Coronary artery (tissue), 2 donors: ENCODE results near the gene DHRSX.
"Not testable (repeated sequence)": the region's sequence is repeated elsewhere in the genome, so short reads cannot be mapped to it uniquely, and the experiment has no call there.

Experiments
- DNase-seq: peaks from one replicate; pipeline ENCODE4 v3.0.0-alpha.2; 2017; ENCODE audit warnings: low spot score
- H3K27ac ChIP-seq, 2 donors: fragments of 200-600 bp; sonication (generic); one replicate each; pipeline ENCODE4 v1.5.1; 2016 to 2019
- H3K4me3 ChIP-seq: fragments of 200-600 bp; sonication (generic); 2 replicates; pipeline ENCODE4 v1.5.1; 2016; ENCODE audit warnings: mild to moderate bottlenecking, moderate library complexity
- TF ChIP-seq, protein P1 (sequence below): fragments of 200-600 bp; sonication (generic); IDR thresholded peaks from one replicate; pipeline ENCODE4 v1.5.1; 2019; ENCODE audit warnings: antibody characterized with exemption

DHRSX gene

DNA sequence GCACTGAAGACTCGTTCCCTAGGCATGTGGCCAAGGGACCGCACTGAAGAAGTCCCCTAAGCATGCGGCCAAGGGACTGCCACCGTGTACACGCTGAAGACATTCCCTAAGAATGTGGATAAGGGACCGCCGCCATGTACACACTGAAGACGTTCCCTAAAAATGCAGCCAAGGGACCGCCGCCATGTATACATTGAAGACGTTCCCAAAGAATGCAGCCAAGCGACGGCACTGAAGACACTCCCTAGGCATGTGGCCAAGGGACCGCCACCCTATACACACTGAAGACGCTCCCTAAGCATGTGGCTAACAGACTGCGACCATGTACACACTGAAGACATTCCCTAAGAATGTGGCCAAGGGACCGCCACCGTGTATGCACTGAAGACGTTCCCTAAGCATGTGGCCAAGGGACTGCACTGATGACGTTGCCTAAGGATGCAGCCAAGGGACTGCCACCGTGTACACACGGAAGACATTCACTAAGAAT is 31.5 kb downstream of the DHRSX start:
- Histone ChIP-seq H3K27ac (no peak overlapping the region), H3K4me3 (no peak overlapping the region)
- no peak for DNase-seq
- TF ChIP-seq, protein P1, sequence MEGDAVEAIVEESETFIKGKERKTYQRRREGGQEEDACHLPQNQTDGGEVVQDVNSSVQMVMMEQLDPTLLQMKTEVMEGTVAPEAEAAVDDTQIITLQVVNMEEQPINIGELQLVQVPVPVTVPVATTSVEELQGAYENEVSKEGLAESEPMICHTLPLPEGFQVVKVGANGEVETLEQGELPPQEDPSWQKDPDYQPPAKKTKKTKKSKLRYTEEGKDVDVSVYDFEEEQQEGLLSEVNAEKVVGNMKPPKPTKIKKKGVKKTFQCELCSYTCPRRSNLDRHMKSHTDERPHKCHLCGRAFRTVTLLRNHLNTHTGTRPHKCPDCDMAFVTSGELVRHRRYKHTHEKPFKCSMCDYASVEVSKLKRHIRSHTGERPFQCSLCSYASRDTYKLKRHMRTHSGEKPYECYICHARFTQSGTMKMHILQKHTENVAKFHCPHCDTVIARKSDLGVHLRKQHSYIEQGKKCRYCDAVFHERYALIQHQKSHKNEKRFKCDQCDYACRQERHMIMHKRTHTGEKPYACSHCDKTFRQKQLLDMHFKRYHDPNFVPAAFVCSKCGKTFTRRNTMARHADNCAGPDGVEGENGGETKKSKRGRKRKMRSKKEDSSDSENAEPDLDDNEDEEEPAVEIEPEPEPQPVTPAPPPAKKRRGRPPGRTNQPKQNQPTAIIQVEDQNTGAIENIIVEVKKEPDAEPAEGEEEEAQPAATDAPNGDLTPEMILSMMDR: no peak

DNA sequence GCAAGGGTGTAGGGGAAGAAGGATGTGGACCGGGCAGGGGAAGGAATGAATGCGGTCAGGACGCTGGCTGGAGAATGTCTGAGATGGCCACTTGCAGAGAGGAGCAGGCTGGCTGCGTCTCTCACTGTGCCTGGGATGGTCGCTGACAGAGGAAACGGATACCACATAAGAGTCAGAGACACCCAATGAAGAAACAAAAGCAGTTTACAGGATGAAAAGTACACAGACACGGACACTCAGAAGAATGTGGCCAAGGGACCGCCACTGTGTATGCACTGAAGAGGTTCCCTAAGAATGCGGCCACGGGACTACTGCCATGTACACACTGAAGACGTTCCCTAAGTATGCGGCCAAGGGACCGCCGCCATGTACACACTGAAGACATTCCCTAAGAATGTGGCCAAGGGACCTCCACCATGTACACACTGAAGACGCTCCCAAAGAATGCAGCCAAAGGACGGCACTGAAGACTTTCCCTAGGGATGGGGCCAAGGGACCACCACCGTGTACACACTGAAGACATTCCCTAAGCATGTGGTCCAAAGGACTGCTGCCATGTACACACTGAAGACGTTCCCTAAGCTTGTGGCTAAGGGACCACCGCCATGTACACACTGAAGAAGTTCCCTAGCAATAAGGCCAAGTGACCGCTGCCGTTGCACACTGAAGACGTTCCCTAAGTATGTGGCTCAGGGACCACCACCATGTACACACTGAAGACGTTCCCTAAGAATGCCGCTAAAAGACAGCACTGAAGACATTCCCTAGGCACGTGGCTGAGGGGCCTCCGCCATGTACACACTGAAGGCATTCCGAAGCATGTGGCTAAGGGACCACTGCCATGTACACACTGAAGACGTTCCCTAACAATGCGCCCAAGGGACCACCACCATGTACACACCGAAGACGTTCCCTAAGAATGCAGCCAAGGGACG is 32.2 kb downstream of the DHRSX start:
- DNase-seq: no peak
- Histone ChIP-seq H3K4me3 (no peak overlapping the region), H3K27ac (no peak overlapping the region)
- TF ChIP-seq, protein P1: no peak

DNA sequence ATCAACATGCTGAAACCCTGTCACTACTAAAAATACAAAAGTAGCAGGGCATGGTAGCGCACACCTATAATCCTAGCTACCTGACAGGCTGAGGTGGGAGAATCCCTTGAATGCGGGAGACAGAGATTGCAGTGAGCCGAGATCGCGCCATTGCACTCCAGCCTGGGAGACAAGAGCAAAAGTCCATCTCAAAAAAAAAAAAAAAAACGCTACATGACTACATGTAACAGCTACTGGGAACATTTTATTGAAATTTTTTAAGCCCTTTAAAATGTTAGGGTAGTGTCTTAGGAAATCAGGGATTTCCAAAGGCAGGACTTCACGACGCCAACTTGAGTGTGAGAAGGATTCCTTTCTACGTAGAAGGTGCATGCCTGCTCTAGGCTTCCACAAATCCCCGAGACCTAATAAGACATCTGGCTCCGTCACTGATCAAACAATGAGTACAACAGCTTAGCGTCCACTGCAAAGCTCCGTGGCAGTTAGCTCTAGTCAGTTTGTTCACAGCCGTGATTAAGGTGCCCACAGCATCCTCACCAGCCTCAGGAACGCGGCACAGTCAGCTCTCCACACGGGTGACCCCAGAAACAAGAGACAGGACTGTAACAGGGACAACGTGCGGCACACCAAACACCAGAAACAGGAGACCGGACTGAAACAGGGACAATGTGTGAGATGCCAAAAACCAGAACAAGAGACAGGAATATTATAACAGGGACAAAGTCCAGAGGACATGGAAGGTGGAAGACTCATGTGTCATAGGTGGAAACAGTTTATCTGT is 33.7 kb downstream of the DHRSX start:
- no peak overlapping the region for H3K27ac ChIP-seq
- DNase-seq: no peak
- H3K4me3 ChIP-seq: no peak overlapping the region
- TF ChIP-seq, protein P1: no peak

DNA sequence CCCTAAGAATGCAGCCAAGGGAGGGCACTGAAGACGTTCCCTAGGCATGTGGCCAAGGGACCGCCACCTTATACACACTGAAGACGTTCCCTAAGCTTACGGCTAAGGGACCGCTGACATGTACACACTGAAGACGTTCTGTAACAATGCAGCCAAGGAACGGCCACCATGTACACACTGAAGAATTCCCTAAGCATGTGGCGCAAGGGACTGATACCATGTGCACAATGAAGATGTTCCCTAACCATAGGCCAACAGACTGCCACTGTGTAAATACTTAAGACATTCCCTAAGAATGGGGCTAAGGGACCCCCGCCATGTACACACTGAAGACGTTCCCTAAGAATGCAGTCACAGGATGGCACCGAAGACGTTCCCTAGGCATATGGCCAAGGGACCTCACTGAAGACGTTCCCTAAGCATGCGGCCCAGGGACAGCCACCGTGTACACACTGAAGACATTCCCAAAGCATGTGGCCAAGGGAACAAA is 36.1 kb downstream of the DHRSX start:
- Histone ChIP-seq H3K4me3 (no peak overlapping the region), H3K27ac (no peak overlapping the region)
- no peak for DNase-seq
- TF ChIP-seq, protein P1: no peak

GRCh38 chrX:2463973-2464676 is 36.7 kb downstream of the DHRSX start:
- H3K27ac ChIP-seq: no peak overlapping the region
- H3K4me3 ChIP-seq: no peak overlapping the region
- TF ChIP-seq, protein P1: no peak
- DNase-seq: no peak

DNA sequence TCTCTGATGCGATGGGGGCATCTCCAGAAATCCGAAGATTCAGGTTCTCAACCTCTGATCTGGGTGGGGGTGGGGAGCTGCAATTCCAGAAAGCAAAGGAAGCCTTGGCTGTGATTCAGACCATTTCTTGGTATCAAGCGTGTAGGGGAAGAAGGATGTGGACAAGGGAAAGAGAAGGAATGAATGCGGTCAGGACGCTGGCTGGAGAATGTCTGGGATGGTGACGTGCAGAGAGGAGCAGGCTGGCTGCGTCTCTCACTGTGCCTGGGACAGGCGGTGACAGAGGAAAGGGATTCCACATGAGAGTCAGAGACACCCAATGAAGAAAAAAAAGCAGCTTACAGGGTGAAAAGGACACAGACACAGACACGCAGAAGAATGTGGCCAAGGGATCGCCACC is 37.3 kb downstream of the DHRSX start:
- H3K27ac ChIP-seq, DNase-seq, H3K4me3 ChIP-seq: not testable (repeated sequence)

GRCh38 chrX:2462780-2463179 is 38.0 kb downstream of the DHRSX start:
- DNase-seq: no peak
- H3K4me3 ChIP-seq: no peak overlapping the region
- TF ChIP-seq, protein P1: no peak
- no peak overlapping the region for H3K27ac ChIP-seq
